ENCODE results near the gene BTNL3. TPM values are rescaled to one million over a fixed set of nuclear protein-coding genes. Genes with fewer than 3 reads are reported as not detected.

BTNL3 gene
- total and polyA plus RNA-seq, 2 donors (not counting 3 experiments of a cell fraction or from before 2014, with no cell fraction given), result not detected

- CTCF ChIA-PET, result no interaction called here
- dilution Hi-C loops (cut with MboI; ENCODE audit: extremely low pct_ligation_motif_present, low sequenced_read_pairs), result no loop called here
- BruUV-seq (replicated peaks), result no TSS peak
Measured at GRCh38 chr5:181027452-181028031, 38.9 kb downstream of the BTNL3 start.

GRCh38 chr5:181028032-181028819, 39.6 kb downstream of the BTNL3 start:
- ChIA-PET CTCF (no interaction called here), POLR2A (no interaction called here)
- no peaks in the 10 kb centered on the region for H4K20me1 ChIP-seq (replicated peaks; ENCODE audit: control insufficient read depth, extremely low read depth, insufficient read depth, low read length)
- no peak overlapping the region for H3K27ac ChIP-seq (ENCODE audit: insufficient read depth, low read depth, low read length)
- no peaks in the 10 kb centered on the region for H3K4me1 ChIP-seq (ENCODE audit: control insufficient read depth, extremely low read depth, insufficient read depth, low read length)
- no peaks in the 10 kb centered on the region for H3K36me3 ChIP-seq (ENCODE audit: control insufficient read depth in 2 of 2, extremely low read depth in 1 of 2, insufficient read depth in 2 of 2, low read length in 2 of 2)
- DNase-seq (ENCODE audit: low read depth, low spot score) (no peak), FAIRE-seq (no peak)
- H3K9me3 ChIP-seq (replicated peaks; ENCODE audit: control insufficient read depth, insufficient read depth, low read length), result no peaks in the 10 kb centered on the region
- H2AFZ ChIP-seq (ENCODE audit: low read depth, low read length), result no peak overlapping the region
- intact Hi-C loops (cut with micrococcal nuclease), result no loop called here
- H3K4me2 ChIP-seq (ENCODE audit: insufficient read depth, low read length), result no peak overlapping the region
- H3K9ac ChIP-seq (replicated peaks; ENCODE audit: extremely low read depth, insufficient read depth, low read length), result no peak overlapping the region
- H3K9me1 ChIP-seq (replicated peaks; ENCODE audit: control insufficient read depth, extremely low read depth, insufficient read depth, low read length), result no peaks in the 10 kb centered on the region
- H3K4me3 ChIP-seq (replicated peaks in 1 of 3; ENCODE audit: insufficient read depth in 1 of 3, low read depth in 1 of 3, low read length in 3 of 3), result no peak overlapping the region
- BruUV-seq (replicated peaks), result no TSS peak
- no peaks in the 10 kb centered on the region for H3K79me2 ChIP-seq (ENCODE audit: control insufficient read depth, insufficient read depth, low read length)
- TF ChIP-seq EZH2 (IDR thresholded peaks at IDR 0.05; ENCODE audit: borderline replicate concordance, low read depth, low read length, severe bottlenecking) (no peak), POLR2A (IDR thresholded peaks at IDR 0.05; ENCODE audit: low read depth, low read length) (no peak), GATA2 (IDR thresholded peaks at IDR 0.05; ENCODE audit: insufficient read depth, insufficient read length, low read depth, low read length) (no peak), POLR2AphosphoS5 (IDR thresholded peaks at IDR 0.05; ENCODE audit: insufficient read depth, low read depth, low read length) (no peak), JUN (IDR thresholded peaks at IDR 0.05; ENCODE audit: borderline replicate concordance, insufficient read depth, insufficient read length, low read depth) (no peak), MAX (IDR thresholded peaks at IDR 0.05; ENCODE audit: insufficient read depth, insufficient read length) (no peak)
- no peaks in the 10 kb centered on the region for H3K27me3 ChIP-seq (ENCODE audit: control insufficient read depth in 2 of 2, insufficient read depth in 2 of 2, low read length in 2 of 2)
- dilution Hi-C loops (cut with MboI; ENCODE audit: extremely low pct_ligation_motif_present, low sequenced_read_pairs), result no loop called here

More at GRCh38 chr5:181027452-181028031, 38.9 kb downstream of the BTNL3 start:
- H2AFZ ChIP-seq (ENCODE audit: low read depth, low read length), result no peak overlapping the region
- FAIRE-seq, result no peak
- H3K79me2 ChIP-seq (ENCODE audit: control insufficient read depth, insufficient read depth, low read length), result no peaks in the 10 kb centered on the region
- no peak overlapping the region for H3K27ac ChIP-seq (ENCODE audit: insufficient read depth, low read depth, low read length)
- no peak for TF ChIP-seq POLR2AphosphoS5 (IDR thresholded peaks at IDR 0.05; ENCODE audit: insufficient read depth, low read depth, low read length)
- no peak for TF ChIP-seq MAX (IDR thresholded peaks at IDR 0.05; ENCODE audit: insufficient read depth, insufficient read length)
- TF ChIP-seq EZH2 (IDR thresholded peaks at IDR 0.05; ENCODE audit: borderline replicate concordance, low read depth, low read length, severe bottlenecking), result no peak
- H3K4me2 ChIP-seq (ENCODE audit: insufficient read depth, low read length), result no peak overlapping the region
- H3K27me3 ChIP-seq (ENCODE audit: control insufficient read depth in 2 of 2, insufficient read depth in 2 of 2, low read length in 2 of 2), result no peaks in the 10 kb centered on the region
- POLR2A ChIA-PET, result no interaction called here
- H4K20me1 ChIP-seq (replicated peaks; ENCODE audit: control insufficient read depth, extremely low read depth, insufficient read depth, low read length), result no peaks in the 10 kb centered on the region
- H3K36me3 ChIP-seq (ENCODE audit: control insufficient read depth in 2 of 2, extremely low read depth in 1 of 2, insufficient read depth in 2 of 2, low read length in 2 of 2), result no peaks in the 10 kb centered on the region
- H3K4me1 ChIP-seq (ENCODE audit: control insufficient read depth, extremely low read depth, insufficient read depth, low read length), result no peaks in the 10 kb centered on the region
- no peak for DNase-seq (ENCODE audit: low read depth, low spot score)
- H3K9ac ChIP-seq (replicated peaks; ENCODE audit: extremely low read depth, insufficient read depth, low read length), result no peak overlapping the region
- intact Hi-C loops (cut with micrococcal nuclease), result no loop called here
- no peak overlapping the region for H3K4me3 ChIP-seq (replicated peaks in 1 of 3; ENCODE audit: insufficient read depth in 1 of 3, low read depth in 1 of 3, low read length in 3 of 3)
- H3K9me3 ChIP-seq (replicated peaks; ENCODE audit: control insufficient read depth, insufficient read depth, low read length), result no peaks in the 10 kb centered on the region
- H3K9me1 ChIP-seq (replicated peaks; ENCODE audit: control insufficient read depth, extremely low read depth, insufficient read depth, low read length), result no peaks in the 10 kb centered on the region
